SU-DHL-6 (cell line): ENCODE results near the gene CRYBB1.

Experiments
- EZH2phosphoT487 ChIP-seq: fragments of 200-600 bp; sonication (generic), shearing (Covaris generic); conservative IDR thresholded peaks from 2 replicates; pipeline ENCODE4 v1.6.1; 2018; ENCODE audit warnings: mild to moderate bottlenecking, antibody characterized with exemption, low read length, moderate library complexity, mixed read lengths
- TF ChIP-seq, protein P1 (sequence below): fragments of 200-600 bp; sonication (generic); IDR thresholded peaks from one replicate; pipeline ENCODE4 v1.5.1; 2017; ENCODE audit warnings: antibody characterized with exemption, mild to moderate bottlenecking, low read length, moderate library complexity; ENCODE audit not compliant: insufficient read depth, poor library complexity, severe bottlenecking

DNA sequence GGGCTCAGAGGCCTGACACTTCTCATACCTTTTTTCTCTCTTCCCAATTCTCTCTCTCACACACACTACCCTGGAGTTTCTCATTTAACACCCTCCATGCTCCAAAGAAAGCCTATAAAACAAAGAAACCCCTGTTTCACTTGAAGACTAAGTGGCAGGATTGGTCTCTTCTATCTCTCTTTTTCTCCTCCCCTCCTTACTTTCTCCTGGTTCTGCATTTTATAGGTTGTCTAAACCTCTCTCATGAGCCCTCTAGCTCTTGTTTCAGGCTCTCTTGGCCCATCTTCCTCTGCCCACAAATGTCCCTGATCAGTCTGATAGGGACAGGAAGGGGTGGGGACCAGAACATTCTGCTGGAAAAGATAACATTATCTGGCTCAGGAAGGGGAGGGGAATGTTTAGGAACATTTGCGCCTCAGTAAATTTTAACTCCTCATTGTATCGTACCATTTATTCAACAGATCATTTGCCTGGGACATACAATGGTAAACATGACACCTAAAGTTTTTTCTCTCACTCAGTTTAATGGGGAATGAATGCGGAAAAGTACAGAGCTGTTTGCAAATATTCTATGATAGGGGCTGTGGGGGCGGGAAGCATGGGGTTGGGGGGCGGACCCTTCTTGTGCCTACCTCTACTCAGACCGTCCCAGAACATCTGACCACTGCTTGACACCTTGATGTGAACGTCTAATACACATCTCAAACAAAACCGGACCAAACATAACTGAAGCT lies 14.8 kb upstream of the CRYBB1 start:
- TF ChIP-seq, protein P1, sequence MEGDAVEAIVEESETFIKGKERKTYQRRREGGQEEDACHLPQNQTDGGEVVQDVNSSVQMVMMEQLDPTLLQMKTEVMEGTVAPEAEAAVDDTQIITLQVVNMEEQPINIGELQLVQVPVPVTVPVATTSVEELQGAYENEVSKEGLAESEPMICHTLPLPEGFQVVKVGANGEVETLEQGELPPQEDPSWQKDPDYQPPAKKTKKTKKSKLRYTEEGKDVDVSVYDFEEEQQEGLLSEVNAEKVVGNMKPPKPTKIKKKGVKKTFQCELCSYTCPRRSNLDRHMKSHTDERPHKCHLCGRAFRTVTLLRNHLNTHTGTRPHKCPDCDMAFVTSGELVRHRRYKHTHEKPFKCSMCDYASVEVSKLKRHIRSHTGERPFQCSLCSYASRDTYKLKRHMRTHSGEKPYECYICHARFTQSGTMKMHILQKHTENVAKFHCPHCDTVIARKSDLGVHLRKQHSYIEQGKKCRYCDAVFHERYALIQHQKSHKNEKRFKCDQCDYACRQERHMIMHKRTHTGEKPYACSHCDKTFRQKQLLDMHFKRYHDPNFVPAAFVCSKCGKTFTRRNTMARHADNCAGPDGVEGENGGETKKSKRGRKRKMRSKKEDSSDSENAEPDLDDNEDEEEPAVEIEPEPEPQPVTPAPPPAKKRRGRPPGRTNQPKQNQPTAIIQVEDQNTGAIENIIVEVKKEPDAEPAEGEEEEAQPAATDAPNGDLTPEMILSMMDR = no peak
- TF ChIP-seq EZH2phosphoT487 = no peak
